Left ventricle myocardium inferior (tissue), 1 donor: ENCODE measurements around the gene CAMK2A. TPM values are rescaled to one million over a fixed set of nuclear protein-coding genes. Genes with fewer than 3 reads are reported as not detected.

Experiments used
- DNase-seq: peaks from one replicate; pipeline ENCODE4 v3.0.0-alpha.2; 2020
- H3K27ac ChIP-seq: fragments of 200-600 bp; replicated peaks from 2 replicates; pipeline ENCODE4 v1.8.0; 2021
- H3K27me3 ChIP-seq: fragments of 200-600 bp; 2 replicates; pipeline ENCODE4 v1.8.0; 2021; ENCODE audit warnings: low read depth
- H3K36me3 ChIP-seq: fragments of 200-600 bp; 2 replicates; pipeline ENCODE4 v1.8.0; 2021
- H3K4me1 ChIP-seq: fragments of 200-600 bp; 2 replicates; pipeline ENCODE4 v1.8.0; 2021
- H3K4me3 ChIP-seq: fragments of 200-600 bp; 2 replicates; pipeline ENCODE4 v1.8.0; 2021; ENCODE audit warnings: mild to moderate bottlenecking, moderate library complexity
- H3K9me3 ChIP-seq: fragments of 200-600 bp; replicated peaks from 2 replicates; pipeline ENCODE4 v1.8.0; 2021
- CTCF ChIP-seq: fragments of 200-600 bp; IDR thresholded peaks from 2 replicates; pipeline ENCODE4 v1.8.0; 2021; ENCODE audit warnings: antibody characterized with exemption, mild to moderate bottlenecking, borderline replicate concordance
- intact Hi-C: fragments of 100-400 bp; cut with micrococcal nuclease; formaldehyde crosslinking; loops from one replicate; pipeline ENCODE4 v1.11.0; 2022
- total RNA-seq: library from RNA; stranded (reverse); fragmentation: NEBNext Ultra II Directional; extraction: Animal tissue kit (Norgen Biotek cat#: 25700); gene quantifications from one replicate; pipeline ENCODE4 v1.2.1, GENCODE V29; 2021
- donor health status: DM: no; HTN: yes; CAD: no; lungs with severe emphysema.

The CAMK2A gene
- total RNA-seq, 1 donor from 2014 or later: 19.4 TPM

GRCh38 chr5:150223474-150223873 lies 66.1 kb downstream of the CAMK2A start:
- no peak for TF ChIP-seq CTCF
- Histone ChIP-seq H3K27ac (no peak overlapping the region), H3K9me3 (no peaks in the 10 kb centered on the region), H3K36me3 (no peaks in the 10 kb centered on the region), H3K4me3 (no peak overlapping the region), H3K27me3 (no peaks in the 10 kb centered on the region), H3K4me1 (no peaks in the 10 kb centered on the region)
- intact Hi-C loops: no loop called here
- DNase-seq: no peak

GRCh38 chr5:150222906-150223305 lies 66.7 kb downstream of the CAMK2A start:
- intact Hi-C loops: no loop called here
- Histone ChIP-seq H3K36me3 (no peaks in the 10 kb centered on the region), H3K4me1 (peaks cover 1% of the 10 kb centered on the region), H3K4me3 (no peak overlapping the region), H3K27ac (no peak overlapping the region), H3K27me3 (no peaks in the 10 kb centered on the region), H3K9me3 (no peaks in the 10 kb centered on the region)
- no peak for TF ChIP-seq CTCF
- DNase-seq: no peak

GRCh38 chr5:150221471-150221870 lies 68.1 kb downstream of the CAMK2A start:
- Histone ChIP-seq H3K27ac (no peak overlapping the region), H3K9me3 (no peaks in the 10 kb centered on the region), H3K36me3 (no peaks in the 10 kb centered on the region), H3K4me1 (peaks cover 10% of the 10 kb centered on the region), H3K4me3 (no peak overlapping the region), H3K27me3 (peaks cover 4% of the 10 kb centered on the region)
- TF ChIP-seq CTCF: no peak
- DNase-seq: no peak
- intact Hi-C loops: no loop called here

- intact Hi-C loops: loop anchor here (5.0 to 10.0 kb wide), 2 partner anchors 58 to 195 kb away; no protein-coding TSS in a partner anchor
- no peak for DNase-seq
- no peak overlapping the region for H3K27ac ChIP-seq
Observed at GRCh38 chr5:150219861-150220260, 69.7 kb downstream of the CAMK2A start.

GRCh38 chr5:150219142-150219541 lies 70.4 kb downstream of the CAMK2A start:
- no peak for DNase-seq
- no peaks in the 10 kb centered on the region for H3K36me3 ChIP-seq
- no peak for TF ChIP-seq CTCF
- H3K4me1 ChIP-seq: peaks cover 29% of the 10 kb centered on the region
- peaks cover 4% of the 10 kb centered on the region for H3K27me3 ChIP-seq
- no peak overlapping the region for H3K4me3 ChIP-seq
- H3K27ac ChIP-seq: no peak overlapping the region
- intact Hi-C loops: loop anchor here (5.0 to 10.0 kb wide), 2 partner anchors 57 to 194 kb away; no protein-coding TSS in a partner anchor
- H3K9me3 ChIP-seq: no peaks in the 10 kb centered on the region

More at GRCh38 chr5:150219861-150220260, 69.7 kb downstream of the CAMK2A start:
- Histone ChIP-seq H3K4me3 (no peak overlapping the region), H3K27me3 (peaks cover 4% of the 10 kb centered on the region), H3K36me3 (no peaks in the 10 kb centered on the region), H3K4me1 (peaks cover 23% of the 10 kb centered on the region), H3K9me3 (no peaks in the 10 kb centered on the region)
- no peak for TF ChIP-seq CTCF
